Measurements from ENCODE around the gene PLEKHA4.

- TF ChIP-seq CTCF (conservative IDR thresholded peaks at IDR 0.05; ENCODE audit: low read depth, low read length) (no peak), EZH2 (IDR thresholded peaks at IDR 0.05; ENCODE audit: borderline replicate concordance, low read depth, low read length, poor library complexity, severe bottlenecking) (no peak)
Measured at GRCh38 chr19:48873476-48874302, 5.3 kb upstream of the PLEKHA4 start.
